Measurements from ENCODE around the gene RERE. TPM values are rescaled to one million over a fixed set of nuclear protein-coding genes. Genes with fewer than 3 reads are reported as not detected.

The RERE gene
- polyA plus RNA-seq, 1 experiment, result 14.3 TPM

DNA sequence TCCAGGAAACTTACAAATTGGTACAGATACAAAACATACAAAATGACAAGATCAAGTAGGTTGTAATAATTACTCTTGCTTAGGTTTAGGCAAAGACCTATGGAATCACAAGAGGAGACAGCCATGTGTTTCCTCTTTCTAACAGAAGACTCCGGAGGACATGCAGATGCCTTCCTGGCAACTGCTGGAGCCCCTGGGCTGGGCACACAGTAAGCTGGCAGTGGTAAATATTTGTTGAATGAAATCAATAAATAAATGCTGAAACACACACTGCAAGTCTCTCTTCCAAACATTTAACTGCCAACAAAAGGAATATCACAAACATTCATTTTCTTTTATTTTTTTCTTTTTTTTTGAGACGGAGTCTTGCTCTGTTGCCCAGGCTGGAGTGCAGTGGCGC lies 350.1 kb downstream of the RERE start:
- CTCF ChIA-PET, result no interaction called here
- TF ChIP-seq, protein P1, sequence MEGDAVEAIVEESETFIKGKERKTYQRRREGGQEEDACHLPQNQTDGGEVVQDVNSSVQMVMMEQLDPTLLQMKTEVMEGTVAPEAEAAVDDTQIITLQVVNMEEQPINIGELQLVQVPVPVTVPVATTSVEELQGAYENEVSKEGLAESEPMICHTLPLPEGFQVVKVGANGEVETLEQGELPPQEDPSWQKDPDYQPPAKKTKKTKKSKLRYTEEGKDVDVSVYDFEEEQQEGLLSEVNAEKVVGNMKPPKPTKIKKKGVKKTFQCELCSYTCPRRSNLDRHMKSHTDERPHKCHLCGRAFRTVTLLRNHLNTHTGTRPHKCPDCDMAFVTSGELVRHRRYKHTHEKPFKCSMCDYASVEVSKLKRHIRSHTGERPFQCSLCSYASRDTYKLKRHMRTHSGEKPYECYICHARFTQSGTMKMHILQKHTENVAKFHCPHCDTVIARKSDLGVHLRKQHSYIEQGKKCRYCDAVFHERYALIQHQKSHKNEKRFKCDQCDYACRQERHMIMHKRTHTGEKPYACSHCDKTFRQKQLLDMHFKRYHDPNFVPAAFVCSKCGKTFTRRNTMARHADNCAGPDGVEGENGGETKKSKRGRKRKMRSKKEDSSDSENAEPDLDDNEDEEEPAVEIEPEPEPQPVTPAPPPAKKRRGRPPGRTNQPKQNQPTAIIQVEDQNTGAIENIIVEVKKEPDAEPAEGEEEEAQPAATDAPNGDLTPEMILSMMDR (IDR thresholded peaks at IDR 0.05; ENCODE audit: low read depth, low read length), result no peak
- Histone ChIP-seq H3K27ac (ENCODE audit: low read depth, low read length) (no peak overlapping the region), H3K4me3 (ENCODE audit: low read depth, low read length) (no peak overlapping the region), H3K27me3 (ENCODE audit: control insufficient read depth, insufficient read depth, low read length) (no peaks in the 10 kb centered on the region), H3K9me3 (ENCODE audit: control insufficient read depth, insufficient read depth, low read length) (no peaks in the 10 kb centered on the region)
- DNase-seq (ENCODE audit: low read depth, low spot score), result no peak
- POLR2A ChIA-PET, result no interaction called here

DNA sequence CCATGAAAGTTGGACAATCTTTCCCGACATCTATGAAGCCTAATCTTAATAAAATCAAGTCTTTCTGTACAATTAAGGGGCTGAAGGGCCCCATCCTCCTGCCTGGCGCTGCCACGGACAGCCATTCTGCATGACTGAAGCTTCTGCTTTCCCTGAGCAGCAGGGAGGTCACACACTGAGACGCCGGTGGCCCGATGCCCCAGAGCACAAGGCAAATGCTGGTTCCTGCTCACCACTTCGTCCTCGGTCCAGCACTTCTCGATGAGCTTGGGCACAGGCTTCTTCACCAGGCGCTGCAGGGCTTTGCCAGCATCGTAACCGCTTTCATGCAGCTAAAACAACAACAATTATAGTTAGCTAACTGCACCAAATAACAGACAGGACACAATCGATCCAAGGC lies 351.7 kb downstream of the RERE start:
- ChIA-PET CTCF (interaction anchor here (0.8 to 4.3 kb wide), 3 partner anchors 105 to 383 kb away, joined by 3 to 16 read pairs (median 6); no protein-coding TSS in a partner anchor), POLR2A (interaction anchor here (0.9 kb wide), 1 partner anchor 122 kb away, joined by 3 read pairs; no protein-coding TSS in a partner anchor)
- Histone ChIP-seq H3K27ac (ENCODE audit: low read depth, low read length) (no peak overlapping the region), H3K27me3 (ENCODE audit: control insufficient read depth, insufficient read depth, low read length) (no peaks in the 10 kb centered on the region), H3K9me3 (ENCODE audit: control insufficient read depth, insufficient read depth, low read length) (no peaks in the 10 kb centered on the region), H3K4me3 (ENCODE audit: low read depth, low read length) (no peak overlapping the region)
- no peak for DNase-seq (ENCODE audit: low read depth, low spot score)
- TF ChIP-seq, protein P1 (IDR thresholded peaks at IDR 0.05; ENCODE audit: low read depth, low read length), result no peak

GRCh38 chr1:8465013-8465412 lies 352.4 kb downstream of the RERE start:
- TF ChIP-seq, protein P1 (IDR thresholded peaks at IDR 0.05; ENCODE audit: low read depth, low read length), result peak; percentile 28; the same call in 1 of the 2 replicates
- H3K27ac ChIP-seq (ENCODE audit: low read depth, low read length), result no peak overlapping the region
- H3K9me3 ChIP-seq (ENCODE audit: control insufficient read depth, insufficient read depth, low read length), result no peaks in the 10 kb centered on the region
- no peak overlapping the region for H3K4me3 ChIP-seq (ENCODE audit: low read depth, low read length)
- DNase-seq (ENCODE audit: low read depth, low spot score), result no peak
- ChIA-PET CTCF (interaction anchor here (0.6 to 4.3 kb wide), 5 partner anchors 57 to 401 kb away, joined by 3 to 16 read pairs (median 3); no protein-coding TSS in a partner anchor), POLR2A (interaction anchor here (0.6 to 0.9 kb wide), 2 partner anchors 114 to 121 kb away, joined by 3 read pairs; no protein-coding TSS in a partner anchor)
- H3K27me3 ChIP-seq (ENCODE audit: control insufficient read depth, insufficient read depth, low read length), result no peaks in the 10 kb centered on the region

- Histone ChIP-seq H3K9me3 (ENCODE audit: control insufficient read depth, insufficient read depth, low read length) (no peaks in the 10 kb centered on the region), H3K27me3 (ENCODE audit: control insufficient read depth, insufficient read depth, low read length) (no peaks in the 10 kb centered on the region), H3K4me3 (ENCODE audit: low read depth, low read length) (no peak overlapping the region; the same call in 1 of the 2 replicates), H3K27ac (ENCODE audit: low read depth, low read length) (peak overlapping the region; percentile 62)
- TF ChIP-seq, protein P1 (IDR thresholded peaks at IDR 0.05; ENCODE audit: low read depth, low read length), result no peak
- ChIA-PET CTCF (interaction anchor here (0.6 to 4.3 kb wide), 4 partner anchors 97 to 402 kb away, joined by 3 to 16 read pairs (median 4); no protein-coding TSS in a partner anchor), POLR2A (interaction anchor here (0.6 to 1.8 kb wide), 3 partner anchors 13 to 114 kb away, joined by 3 to 4 read pairs (median 3); no protein-coding TSS in a partner anchor)
- no peak for DNase-seq (ENCODE audit: low read depth, low spot score)
These were observed 353.1 kb downstream of the RERE start for GRCh38 chr1:8464377-8464776.

DNA sequence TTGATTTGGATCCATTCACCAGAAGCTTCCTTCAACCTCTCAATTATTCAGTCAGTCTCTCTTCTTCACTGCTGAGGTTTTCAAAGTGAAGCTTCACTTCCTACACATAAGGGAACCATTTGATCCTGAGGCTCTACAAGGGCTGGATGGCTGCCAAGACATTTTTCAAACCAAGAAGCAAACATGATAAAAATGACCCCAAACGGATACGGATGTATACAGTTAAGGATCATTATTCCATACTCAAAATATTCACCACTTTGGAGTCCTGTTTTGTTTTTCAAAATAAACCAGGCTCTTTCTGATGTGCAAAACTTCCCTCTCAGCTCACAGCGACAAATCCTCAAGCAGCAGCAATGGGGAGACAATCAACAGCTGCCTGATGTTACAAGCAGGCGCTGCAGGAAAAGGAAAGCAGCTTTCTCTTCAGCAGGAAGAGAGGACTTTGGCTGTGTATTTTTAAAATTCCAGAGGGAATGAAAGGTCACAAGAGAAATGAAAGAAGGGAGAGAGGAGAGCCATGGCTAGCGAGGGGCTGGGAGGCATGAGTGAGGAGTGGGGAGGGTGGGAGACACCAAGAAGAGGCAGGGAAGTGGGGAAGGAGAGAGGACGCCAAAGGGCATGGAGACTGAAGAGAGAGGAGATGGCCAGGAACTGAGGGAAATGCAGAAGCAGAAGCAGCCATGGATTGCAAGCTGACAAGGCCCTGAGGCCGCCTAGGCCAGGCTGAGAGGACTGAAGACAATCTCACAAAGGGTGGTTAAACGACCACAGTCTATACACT lies 354.1 kb downstream of the RERE start:
- ChIA-PET CTCF (interaction anchor here (0.5 to 4.3 kb wide), 6 partner anchors 54 to 385 kb away, joined by 3 to 16 read pairs (median 4); no protein-coding TSS in a partner anchor), POLR2A (interaction anchor here (0.5 to 1.8 kb wide), 10 partner anchors 8 to 456 kb away, joined by 3 to 6 read pairs (median 3); no protein-coding TSS in a partner anchor)
- peak; percentile 81 for DNase-seq (ENCODE audit: low read depth, low spot score)
- Histone ChIP-seq H3K4me3 (ENCODE audit: low read depth, low read length) (peak overlapping the region; percentile 30), H3K27me3 (ENCODE audit: control insufficient read depth, insufficient read depth, low read length) (no peaks in the 10 kb centered on the region), H3K9me3 (ENCODE audit: control insufficient read depth, insufficient read depth, low read length) (no peaks in the 10 kb centered on the region), H3K27ac (ENCODE audit: low read depth, low read length) (peak overlapping the region; percentile 91)
- TF ChIP-seq, protein P1 (IDR thresholded peaks at IDR 0.05; ENCODE audit: low read depth, low read length), result no peak

Data from AG04450 (cell line).